Chondrocyte (in vitro differentiated cells): Measurements from ENCODE around the gene NCKAP5L. TPM values are rescaled to one million over a fixed set of nuclear protein-coding genes. Genes with fewer than 3 reads are reported as not detected.

Experiments
- DNase-seq: peaks from one replicate; pipeline ENCODE4 v3.0.0; 2021; ENCODE audit warnings: mixed read lengths, low spot score
- H3K27ac Mint-ChIP-seq: one replicate; pipeline ENCODE4 v1.8.0; 2021; ENCODE audit warnings: mild to moderate bottlenecking, moderate library complexity, mixed read lengths; ENCODE audit not compliant: unreplicated experiment
- H3K27me3 Mint-ChIP-seq: 2 replicates; pipeline ENCODE4 v1.8.0; 2021; ENCODE audit warnings: low read depth, mixed read lengths
- H3K36me3 Mint-ChIP-seq: 2 replicates; pipeline ENCODE4 v1.8.0; 2021; ENCODE audit warnings: low read depth, mixed read lengths
- H3K4me1 Mint-ChIP-seq: 2 replicates; pipeline ENCODE4 v1.8.0; 2021; ENCODE audit warnings: low read depth, mild to moderate bottlenecking, mixed read lengths
- H3K4me3 Mint-ChIP-seq: one replicate; pipeline ENCODE4 v1.8.0; 2021; ENCODE audit warnings: mild to moderate bottlenecking, moderate library complexity, mixed read lengths; ENCODE audit not compliant: unreplicated experiment
- H3K9me3 Mint-ChIP-seq: 2 replicates; pipeline ENCODE4 v1.8.0; 2021; ENCODE audit warnings: low read depth, mixed read lengths
- CTCF ChIP-seq: fragments of 200-600 bp; sonication (generic); IDR thresholded peaks from 2 replicates; pipeline ENCODE4 v1.5.0; 2021; ENCODE audit warnings: antibody characterized with exemption, mild to moderate bottlenecking, moderate library complexity
- total RNA-seq: library from RNA; stranded (reverse); gene quantifications from 3 replicates; pipeline ENCODE4 v1.2.1, GENCODE V29; 2021

The NCKAP5L gene
- total RNA-seq, 1 donor from 2014 or later: 46.0 TPM

- Mint-ChIP-seq H3K27me3 (no peaks in the 10 kb centered on the region), H3K4me3 (no peak overlapping the region), H3K27ac (no peak overlapping the region), H3K4me1 (peaks cover 56% of the 10 kb centered on the region), H3K36me3 (peaks cover 7% of the 10 kb centered on the region), H3K9me3 (no peaks in the 10 kb centered on the region)
- DNase-seq: peak; percentile 25
- TF ChIP-seq CTCF: no peak
Measured at GRCh38 chr12:49811136-49811535, 17.1 kb downstream of the NCKAP5L start.

- Mint-ChIP-seq H3K9me3 (no peaks in the 10 kb centered on the region), H3K4me1 (peaks cover 51% of the 10 kb centered on the region), H3K36me3 (peaks cover 7% of the 10 kb centered on the region), H3K27ac (peak overlapping the region; percentile 90), H3K27me3 (no peaks in the 10 kb centered on the region), H3K4me3 (peak overlapping the region; percentile 25)
- peak; percentile 46 for DNase-seq
- TF ChIP-seq CTCF: no peak
Measured at GRCh38 chr12:49809906-49810389, 18.3 kb downstream of the NCKAP5L start.

GRCh38 chr12:49809381-49809905 lies 18.8 kb downstream of the NCKAP5L start:
- no peak for TF ChIP-seq CTCF
- H3K4me1 Mint-ChIP-seq: peaks cover 48% of the 10 kb centered on the region
- H3K36me3 Mint-ChIP-seq: peaks cover 5% of the 10 kb centered on the region
- peak; percentile 68 for DNase-seq
- H3K27ac Mint-ChIP-seq: peak overlapping the region; percentile 90
- no peaks in the 10 kb centered on the region for H3K27me3 Mint-ChIP-seq
- no peaks in the 10 kb centered on the region for H3K9me3 Mint-ChIP-seq
- H3K4me3 Mint-ChIP-seq: no peak overlapping the region

GRCh38 chr12:49808686-49809380 lies 19.4 kb downstream of the NCKAP5L start:
- Mint-ChIP-seq H3K36me3 (peaks cover 5% of the 10 kb centered on the region), H3K27ac (peak overlapping the region; percentile 90), H3K4me3 (peak overlapping the region; percentile 35), H3K9me3 (no peaks in the 10 kb centered on the region), H3K27me3 (no peaks in the 10 kb centered on the region), H3K4me1 (peaks cover 48% of the 10 kb centered on the region)
- no peak for TF ChIP-seq CTCF
- DNase-seq: peak; percentile 89

GRCh38 chr12:49807991-49808580 lies 20.1 kb downstream of the NCKAP5L start:
- H3K27me3 Mint-ChIP-seq: no peaks in the 10 kb centered on the region
- peaks cover 5% of the 10 kb centered on the region for H3K36me3 Mint-ChIP-seq
- peak overlapping the region; percentile 49 for H3K27ac Mint-ChIP-seq
- H3K4me3 Mint-ChIP-seq: no peak overlapping the region
- H3K4me1 Mint-ChIP-seq: peaks cover 48% of the 10 kb centered on the region
- no peak for TF ChIP-seq CTCF
- DNase-seq: peak; percentile 54
- no peaks in the 10 kb centered on the region for H3K9me3 Mint-ChIP-seq
